NB4 (cell line): ENCODE measurements around the gene ARFRP1.

ENCODE experiments used
- POLR2A ChIP-seq: IDR thresholded peaks from 2 replicates; pipeline ENCODE4 v1.6.1; 2011; ENCODE audit warnings: mild to moderate bottlenecking; ENCODE audit not compliant: insufficient read length; ENCODE audit errors: extremely low read depth
- TF ChIP-seq, protein P1 (sequence below): IDR thresholded peaks from one replicate; pipeline ENCODE4 v1.5.1; 2012; ENCODE audit warnings: low read depth, low read length

DNA sequence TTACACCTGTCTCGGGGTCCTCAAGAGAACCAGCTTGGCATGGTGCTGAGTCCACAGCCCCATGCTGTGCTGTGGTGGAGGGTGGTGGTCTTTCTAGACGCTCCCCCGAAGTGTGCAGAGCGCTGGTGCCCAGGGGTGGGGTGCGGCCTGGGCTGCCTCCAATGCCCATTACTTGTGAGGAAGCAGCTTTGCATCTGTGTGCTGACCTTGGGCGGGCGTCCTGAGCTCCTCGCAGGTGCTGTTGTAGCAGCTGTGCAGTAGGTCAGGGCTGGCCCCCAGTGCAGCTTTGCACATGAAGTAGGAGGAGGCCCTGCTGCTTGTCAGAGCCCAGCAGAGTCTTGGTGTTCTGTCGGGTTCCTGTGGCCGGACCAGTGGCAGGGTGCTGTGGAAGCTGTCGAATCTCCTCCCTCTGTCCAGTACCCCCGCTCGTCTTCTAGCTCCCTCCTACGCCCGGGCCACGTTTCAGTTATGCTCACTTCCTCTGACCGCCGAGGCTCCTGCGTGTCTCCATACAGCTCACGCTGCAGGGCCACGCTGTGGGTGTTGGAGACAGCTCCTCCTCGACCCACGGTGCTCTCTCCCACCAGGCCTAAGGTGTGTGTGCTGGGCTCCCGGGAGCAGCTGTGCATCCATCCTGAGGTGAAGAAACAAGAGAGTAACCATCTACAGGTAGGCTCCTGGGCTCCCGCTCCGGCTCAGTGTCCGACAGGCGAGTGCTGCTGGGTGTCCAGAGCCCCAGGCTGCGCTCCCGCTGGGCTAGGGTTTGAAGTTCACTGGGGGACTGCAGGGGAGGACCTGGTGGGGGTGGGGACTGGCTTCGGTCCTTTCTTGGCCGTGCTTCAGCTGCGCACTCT is 45.6 kb downstream of the ARFRP1 start:
- no peak for TF ChIP-seq POLR2A
- TF ChIP-seq, protein P1, sequence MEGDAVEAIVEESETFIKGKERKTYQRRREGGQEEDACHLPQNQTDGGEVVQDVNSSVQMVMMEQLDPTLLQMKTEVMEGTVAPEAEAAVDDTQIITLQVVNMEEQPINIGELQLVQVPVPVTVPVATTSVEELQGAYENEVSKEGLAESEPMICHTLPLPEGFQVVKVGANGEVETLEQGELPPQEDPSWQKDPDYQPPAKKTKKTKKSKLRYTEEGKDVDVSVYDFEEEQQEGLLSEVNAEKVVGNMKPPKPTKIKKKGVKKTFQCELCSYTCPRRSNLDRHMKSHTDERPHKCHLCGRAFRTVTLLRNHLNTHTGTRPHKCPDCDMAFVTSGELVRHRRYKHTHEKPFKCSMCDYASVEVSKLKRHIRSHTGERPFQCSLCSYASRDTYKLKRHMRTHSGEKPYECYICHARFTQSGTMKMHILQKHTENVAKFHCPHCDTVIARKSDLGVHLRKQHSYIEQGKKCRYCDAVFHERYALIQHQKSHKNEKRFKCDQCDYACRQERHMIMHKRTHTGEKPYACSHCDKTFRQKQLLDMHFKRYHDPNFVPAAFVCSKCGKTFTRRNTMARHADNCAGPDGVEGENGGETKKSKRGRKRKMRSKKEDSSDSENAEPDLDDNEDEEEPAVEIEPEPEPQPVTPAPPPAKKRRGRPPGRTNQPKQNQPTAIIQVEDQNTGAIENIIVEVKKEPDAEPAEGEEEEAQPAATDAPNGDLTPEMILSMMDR: no peak
